Psoas muscle (tissue), 8 donors: ENCODE data around the gene LILRB5. TPM values are rescaled to one million over a fixed set of nuclear protein-coding genes. Genes with fewer than 3 reads are reported as not detected.
"Not testable (repeated sequence)": the region's sequence is repeated elsewhere in the genome, so short reads cannot be mapped to it uniquely, and the experiment has no call there.

Experiments
- ATAC-seq, 4 donors: fragments of 200-7000 bp; cut with Tn5 transposase; one replicate each; pipeline ENCODE4 v1.9.1; 2020; ENCODE audit warnings: moderate library complexity in 3 of 4, mild to moderate bottlenecking in 2 of 4
- DNase-seq, 2 donors: peaks; one replicate each; pipeline ENCODE4 v3.0.0-alpha.2; 2020
- H3K27ac ChIP-seq: fragments of 200-600 bp; one replicate; pipeline ENCODE4 v1.8.0; 2022
- H3K27me3 ChIP-seq, 3 donors: fragments of 200-600 bp in 1 of 3; one replicate each; pipeline versions ENCODE4 v1.6.1 to v1.8.0; 2013 to 2022; ENCODE audit warnings: low read length in 2 of 3, mild to moderate bottlenecking in 2 of 3, moderate library complexity in 1 of 3; ENCODE audit not compliant: insufficient read depth in 3 of 3
- H3K36me3 ChIP-seq, 2 donors: fragments of 200-600 bp in 1 of 2; one replicate each; pipeline versions ENCODE4 v1.6.1 to v1.8.0; 2013 to 2022; ENCODE audit warnings: low read depth in 1 of 2, mild to moderate bottlenecking in 1 of 2, moderate library complexity in 1 of 2; ENCODE audit not compliant: insufficient read depth in 1 of 2
- H3K4me1 ChIP-seq: fragments of 200-600 bp; one replicate; pipeline ENCODE4 v1.8.0; 2022
- H3K4me3 ChIP-seq: fragments of 200-600 bp; one replicate; pipeline ENCODE4 v1.8.0; 2022; ENCODE audit warnings: mild to moderate bottlenecking
- H3K9me3 ChIP-seq: fragments of 200-600 bp; one replicate; pipeline ENCODE4 v1.8.0; 2022
- CTCF ChIP-seq: fragments of 200-600 bp; IDR thresholded peaks from one replicate; pipeline ENCODE4 v1.8.0; 2022; ENCODE audit warnings: antibody characterized with exemption
- whole genome bisulfite sequencing, 3 donors: extraction: QIAGEN DNeasy Blood & Tissue Kit; methylation state at CpG; one replicate each; pipeline versions ENCODE4 v1.1.6 to v1.1.7; 2013; 5-methylcytosine and 5-hydroxymethylcytosine counted together
- intact Hi-C, 2 donors: fragments of 100-400 bp; cut with DNase I; formaldehyde crosslinking; loops; one replicate each; pipeline versions ENCODE4 v1.11.0 to v1.14.2; 2022
- polyA plus RNA-seq, 3 donors: library from polyadenylated mRNA; stranded (reverse); fragments of 200-250 nt; gene quantifications; one replicate each; pipeline ENCODE4 v1.2.3, GENCODE V29; 2013
- total RNA-seq, 4 donors: library from RNA; stranded (reverse); fragmentation: NEBNext Ultra II Directional in 2 of 4; extraction: Animal tissue kit (Norgen Biotek cat#: 25700) in 2 of 4; gene quantifications; one replicate each; pipeline versions ENCODE4 v1.2.1 to v1.2.4, GENCODE V29; 2021 to 2023
- donor health status: healthy with polysubstance abuse.
- donor health status: DM: no; HTN: no; CAD: no; lungs with moderate emphysema.
- donor health status: Bipolar disorder and iron deficiency.
- donor health status: healthy.
- donor health status: DM: yes; HTN: yes; CAD: no.
- donor health status: DM: no; HTN: no; CAD: no.
- donor health status: DM: no; HTN: no; CAD: no.
- donor health status: DM: yes; HTN: yes; CAD: no.

Gene LILRB5
- total and polyA plus RNA-seq, 7 donors: 0.95 to 5.1 (median 2.2) TPM

GRCh38 chr19:54245936-54246335 is 11.1 kb downstream of the LILRB5 start:
- Histone ChIP-seq H3K27ac (no peak overlapping the region), H3K4me1 (no peaks in the 10 kb centered on the region), H3K36me3 (no peaks in the 10 kb centered on the region), H3K27me3 (no peaks in the 10 kb centered on the region), H3K9me3 (no peaks in the 10 kb centered on the region), H3K4me3 (no peak overlapping the region)
- DNase-seq (no peak), ATAC-seq (no peak)
- WGBS, 3 donors: 62 to 67% (median 65%) methylated on average over 3 of the region's 3 CpGs
- no peak for TF ChIP-seq CTCF
- intact Hi-C loops: loop anchor here in 1 of 2 donors (2.0 kb wide), 1 partner anchor 23 kb away; the partner anchor contains the start of gene LILRB3

- H3K27me3 ChIP-seq, H3K36me3 ChIP-seq, H3K9me3 ChIP-seq, ATAC-seq, H3K4me3 ChIP-seq, H3K27ac ChIP-seq, DNase-seq, H3K4me1 ChIP-seq: not testable (repeated sequence)
- intact Hi-C loops: loop anchor here in 1 of 2 donors (2.0 kb wide), 1 partner anchor 21 kb away; the partner anchor contains the start of gene LILRB3
- 49 to 51% methylated on average over 5 to 7 of the region's 8 CpGs; no CpG with 5 or more reads in 1 of the 3 donors for WGBS, 3 donors
Observed at GRCh38 chr19:54243809-54244208, 13.3 kb downstream of the LILRB5 start.

GRCh38 chr19:54242646-54243045 is 14.4 kb downstream of the LILRB5 start, which contains the start of gene LILRA6:
Gene LILRA6, minus strand, starts transcription at chr19:54242790.
- H3K36me3 ChIP-seq, intact Hi-C loops, H3K27ac ChIP-seq, H3K4me1 ChIP-seq, DNase-seq, H3K9me3 ChIP-seq, H3K4me3 ChIP-seq, H3K27me3 ChIP-seq: not testable (repeated sequence)
- peak in 3 of 4 donors; percentile 34 to 41 (median 37) for ATAC-seq
- 60 to 70% methylated on average over 3 to 6 of the region's 6 CpGs; no CpG with 5 or more reads in 1 of the 3 donors for WGBS, 3 donors

- H3K4me3 ChIP-seq, intact Hi-C loops, H3K4me1 ChIP-seq, DNase-seq, H3K27ac ChIP-seq, ATAC-seq, H3K36me3 ChIP-seq, H3K9me3 ChIP-seq, H3K27me3 ChIP-seq: not testable (repeated sequence)
- 55 to 69% methylated on average over 3 to 4 of the region's 4 CpGs; no CpG with 5 or more reads in 1 of the 3 donors for WGBS, 3 donors
Observed at GRCh38 chr19:54242234-54242633, 14.8 kb downstream of the LILRB5 start.

- intact Hi-C loops: loop anchor here in 1 of 2 donors (2.0 kb wide), 1 partner anchor 22 kb away; no protein-coding TSS in a partner anchor
- not testable (repeated sequence) for H3K9me3 ChIP-seq, H3K4me3 ChIP-seq, H3K27ac ChIP-seq, H3K36me3 ChIP-seq, ATAC-seq, H3K4me1 ChIP-seq, H3K27me3 ChIP-seq, DNase-seq
- WGBS, 3 donors: 44 to 56% (median 53%) methylated on average over 13 to 19 of the region's 22 CpGs
Observed at GRCh38 chr19:54240372-54241336, 16.4 kb downstream of the LILRB5 start.

- peak in 1 of 4 donors; percentile 38 for ATAC-seq
- intact Hi-C loops: loop anchor here in 1 of 2 donors (2.0 kb wide), 1 partner anchor 21 kb away; no protein-coding TSS in a partner anchor
- 59 to 70% (median 66%) methylated on average over 12 to 15 of the region's 21 CpGs for WGBS, 3 donors
- H3K9me3 ChIP-seq, H3K4me1 ChIP-seq, H3K4me3 ChIP-seq, DNase-seq, H3K36me3 ChIP-seq, H3K27me3 ChIP-seq, H3K27ac ChIP-seq: not testable (repeated sequence)
Observed at GRCh38 chr19:54239491-54240371, 17.3 kb downstream of the LILRB5 start.
